Sigmoid colon (tissue), 7 donors: ENCODE data around the gene MIEF1. TPM values are rescaled to one million over a fixed set of nuclear protein-coding genes. Genes with fewer than 3 reads are reported as not detected.
"Not testable (repeated sequence)": the region's sequence is repeated elsewhere in the genome, so short reads cannot be mapped to it uniquely, and the experiment has no call there.

ENCODE experiments used
- DNase-seq: peaks from one replicate; pipeline ENCODE4 v3.0.0-alpha.2; 2019
- H3K27ac ChIP-seq, 4 donors: fragments of 200-600 bp; sonication (generic); one replicate each; pipeline ENCODE4 v1.5.1; 2016 to 2019; ENCODE audit warnings: mild to moderate bottlenecking in 1 of 4
- H3K27me3 ChIP-seq, 3 donors: fragments of 200-600 bp; sonication (generic); one replicate each; pipeline ENCODE4 v1.5.1; 2019; ENCODE audit warnings: mild to moderate bottlenecking in 1 of 3
- H3K36me3 ChIP-seq, 4 donors: fragments of 200-600 bp; sonication (generic); one replicate each; pipeline ENCODE4 v1.5.1; 2016 to 2019
- H3K4me1 ChIP-seq, 4 donors: fragments of 200-600 bp; sonication (generic); one replicate each; pipeline ENCODE4 v1.5.1; 2017 to 2019
- H3K4me3 ChIP-seq, 4 donors: fragments of 200-600 bp; sonication (generic); one replicate each; pipeline ENCODE4 v1.5.1; 2017 to 2019; ENCODE audit warnings: mild to moderate bottlenecking in 2 of 4, moderate library complexity in 1 of 4
- H3K9me3 ChIP-seq, 4 donors: fragments of 200-600 bp in 3 of 4; sonication (generic) in 3 of 4; one replicate each; pipeline versions ENCODE4 v1.5.1 to v1.6.1; 2013 to 2019
- CTCF ChIP-seq, 4 experiments: fragments of 450-650 bp in 3 of 4; fragments of 200-600 bp in 1 of 4; IDR thresholded peaks; one replicate each; pipeline ENCODE4 v1.5.1; 2016 to 2019; ENCODE audit warnings: antibody characterized with exemption in 4 of 4, mild to moderate bottlenecking in 3 of 4, moderate library complexity in 2 of 4
- EP300 ChIP-seq, 4 donors: sonication (generic); formaldehyde crosslinking; IDR thresholded peaks; one replicate each; pipeline ENCODE4 v1.6.1; 2017; ENCODE audit warnings: antibody characterized with exemption in 4 of 4
- POLR2A ChIP-seq, 2 donors: fragments of 450-650 bp; IDR thresholded peaks; one replicate each; pipeline ENCODE4 v1.6.1; 2016; ENCODE audit warnings: antibody characterized with exemption in 2 of 2, mild to moderate bottlenecking in 2 of 2, moderate library complexity in 2 of 2
- POLR2AphosphoS5 ChIP-seq, 4 donors: sonication (generic); formaldehyde crosslinking; IDR thresholded peaks; one replicate each; pipeline ENCODE4 v1.6.1; 2017; ENCODE audit warnings: antibody characterized with exemption in 4 of 4
- WGBS, 2 donors: extraction: QIAGEN DNeasy Blood & Tissue Kit; methylation state at CpG; one replicate each; pipeline ENCODE4 v1.1.7; 2013; 5-methylcytosine and 5-hydroxymethylcytosine counted together
- intact Hi-C: fragments of 100-400 bp; cut with DNase I; formaldehyde crosslinking; loops from one replicate; pipeline ENCODE4 v1.15.1; 2023
- polyA plus RNA-seq, 3 donors: library from polyadenylated mRNA; stranded (reverse); fragments of 200-250 nt; gene quantifications; one replicate each; pipeline ENCODE4 v1.2.3, GENCODE V29; 2013
- total RNA-seq, 4 donors: library from RNA; depleted of rRNA; stranded (reverse); fragments of >200 nt; gene quantifications; one replicate each; pipeline ENCODE4 v1.1.0, GENCODE V29; 2016
- donor health status: healthy with polysubstance abuse.
- donor health status: Bipolar disorder and iron deficiency.
- donor health status: healthy.

The MIEF1 gene
- total and polyA plus RNA-seq, 7 donors, result 9.0 to 25.4 (median 14.2) TPM

DNA sequence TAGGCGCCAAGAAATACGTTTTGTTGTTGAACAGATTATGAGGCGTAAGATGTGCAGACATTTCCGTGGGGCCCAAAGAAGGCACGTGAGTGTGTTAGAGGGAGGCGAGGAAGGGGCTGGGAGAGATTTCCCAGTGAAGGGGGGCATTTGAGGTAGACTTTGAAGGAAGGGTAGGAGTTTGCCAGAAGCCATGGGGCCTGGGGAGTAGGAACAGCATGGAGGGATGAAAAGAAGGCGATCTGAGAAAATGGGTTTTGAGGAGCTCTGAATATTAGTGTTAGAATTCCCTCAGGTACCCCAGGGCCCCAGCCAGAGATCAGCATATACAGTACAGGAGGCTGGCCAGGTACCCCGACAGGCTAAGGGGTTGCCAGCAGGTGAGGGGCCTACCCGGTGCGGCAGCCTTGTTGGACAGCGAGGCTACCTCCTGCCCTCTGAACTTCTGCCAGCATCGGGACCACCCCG is 414 bp upstream of the MIEF1 start:
- Histone ChIP-seq H3K4me3 (peak overlapping the region; percentile 95 to 100 (median 100)), H3K9me3 (no peaks in the 10 kb centered on the region), H3K27ac (peak overlapping the region; percentile 74 to 95 (median 84)), H3K4me1 (peaks cover 0 to 42% (median 30%) of the 10 kb centered on the region in 4 donors), H3K36me3 (peaks cover 14 to 28% (median 23%) of the 10 kb centered on the region in 4 donors), H3K27me3 (no peaks in the 10 kb centered on the region)
- DNase-seq, result no peak
- TF ChIP-seq EP300 (IDR thresholded peaks at IDR 0.05) (no peak), POLR2AphosphoS5 (IDR thresholded peaks at IDR 0.05) (no peak), POLR2A (IDR thresholded peaks at IDR 0.05) (no peak), CTCF (IDR thresholded peaks at IDR 0.05) (no peak)
- intact Hi-C loops, result loop anchor here (2.0 kb wide), 1 partner anchor 17 kb away; no protein-coding TSS in a partner anchor
- WGBS, 2 donors, result 35 to 47% methylated on average over 13 of the region's 13 CpGs

- Histone ChIP-seq H3K27ac (peak overlapping the region; percentile 74 to 95 (median 84)), H3K27me3 (no peaks in the 10 kb centered on the region), H3K4me1 (peaks cover 0 to 42% (median 29%) of the 10 kb centered on the region in 4 donors), H3K36me3 (peaks cover 14 to 41% (median 25%) of the 10 kb centered on the region in 4 donors), H3K9me3 (no peaks in the 10 kb centered on the region), H3K4me3 (peak overlapping the region; percentile 95 to 100 (median 100))
- DNase-seq, result no peak
- TF ChIP-seq POLR2AphosphoS5 (IDR thresholded peaks at IDR 0.05), result no peak
- WGBS, 2 donors, result 2 to 7% methylated on average over 18 of the region's 18 CpGs
- intact Hi-C loops, result loop anchor here (2.0 kb wide), 1 partner anchor 16 kb away; no protein-coding TSS in a partner anchor
Observed at GRCh38 chr22:39502789-39503409, 809 bp downstream of the MIEF1 start.

DNA sequence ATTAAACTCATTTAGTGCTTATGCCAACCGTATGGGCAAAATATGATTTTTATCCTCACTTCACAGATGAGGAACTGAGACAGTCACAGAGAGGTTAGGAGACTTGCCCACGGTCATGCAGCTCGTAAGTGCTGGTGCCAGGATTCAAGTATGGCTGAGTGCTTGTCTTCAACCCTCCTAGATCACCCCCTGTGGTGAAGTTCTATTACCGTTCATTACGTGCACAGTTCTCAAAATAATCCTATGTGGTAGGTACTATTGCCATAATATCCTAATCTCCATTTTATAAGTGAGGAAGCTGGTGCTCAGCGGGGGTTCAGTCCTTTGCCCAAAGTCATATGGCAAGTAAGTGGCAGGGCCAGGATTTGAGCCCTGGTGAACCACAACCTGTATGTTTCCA is 1.5 kb downstream of the MIEF1 start:
- Histone ChIP-seq H3K4me1 (peaks cover 0 to 42% (median 29%) of the 10 kb centered on the region in 4 donors), H3K27ac (peak overlapping the region in 2 of 4 donors; percentile 14 to 81), H3K4me3 (peak overlapping the region in 3 of 4 donors; percentile 99 to 100 (median 100)), H3K27me3 (no peaks in the 10 kb centered on the region), H3K9me3 (no peaks in the 10 kb centered on the region), H3K36me3 (peaks cover 14 to 48% (median 31%) of the 10 kb centered on the region in 4 donors)
- intact Hi-C loops, result loop anchor here (2.0 kb wide), 1 partner anchor 15 kb away; no protein-coding TSS in a partner anchor
- no peak for DNase-seq
- no peak for TF ChIP-seq POLR2AphosphoS5 (IDR thresholded peaks at IDR 0.05)
- no peak for TF ChIP-seq CTCF (IDR thresholded peaks at IDR 0.05)
- WGBS, 2 donors, result 55% methylated on average over 6 of the region's 6 CpGs

- no peak for TF ChIP-seq POLR2AphosphoS5 (IDR thresholded peaks at IDR 0.05)
- no peak for TF ChIP-seq CTCF (IDR thresholded peaks at IDR 0.05)
- no peak for TF ChIP-seq POLR2A (IDR thresholded peaks at IDR 0.05)
- TF ChIP-seq EP300 (IDR thresholded peaks at IDR 0.05), result no peak
- Histone ChIP-seq H3K27me3 (no peaks in the 10 kb centered on the region), H3K9me3 (no peaks in the 10 kb centered on the region), H3K4me1 (peaks cover 0 to 42% (median 29%) of the 10 kb centered on the region in 4 donors), H3K4me3 (no peak overlapping the region), H3K36me3 (peaks cover 14 to 52% (median 33%) of the 10 kb centered on the region in 4 donors), H3K27ac (no peak overlapping the region)
- no peak for DNase-seq
- intact Hi-C loops, result no loop called here
- WGBS, 2 donors, result 93 to 96% methylated on average over 16 of the region's 16 CpGs
Observed at GRCh38 chr22:39504071-39504470, 2.0 kb downstream of the MIEF1 start.

DNA sequence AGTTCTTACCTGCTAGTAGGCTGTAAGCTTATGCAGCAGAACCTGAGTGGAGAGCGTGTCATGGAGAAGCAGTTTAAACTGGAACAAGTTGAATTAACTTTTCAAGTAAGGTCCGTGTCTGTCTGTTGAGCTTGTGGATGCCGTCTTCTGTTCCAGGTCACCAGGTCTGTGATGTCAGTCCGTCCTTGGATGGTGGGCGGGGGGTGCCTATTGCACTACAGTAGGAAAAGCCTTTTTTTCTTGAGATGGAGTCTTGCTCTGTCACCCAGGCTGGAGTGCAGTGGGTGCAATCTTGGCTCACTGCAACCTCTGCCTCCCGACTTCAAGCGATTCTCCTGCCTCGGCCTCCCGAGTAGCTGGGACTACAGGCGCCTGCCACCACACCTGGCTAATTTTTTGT is 4.9 kb downstream of the MIEF1 start:
- peaks cover 0 to 27% (median 18%) of the 10 kb centered on the region in 4 donors for H3K4me1 ChIP-seq
- intact Hi-C loops, H3K4me3 ChIP-seq, DNase-seq, H3K27ac ChIP-seq, H3K9me3 ChIP-seq, H3K27me3 ChIP-seq: not testable (repeated sequence)
- WGBS, 2 donors, result 74 to 80% methylated on average over 10 of the region's 10 CpGs
- H3K36me3 ChIP-seq, result peaks cover 15 to 82% (median 46%) of the 10 kb centered on the region in 4 donors
